ENCODE data around the gene CHST12. TPM values are rescaled to one million over a fixed set of nuclear protein-coding genes. Genes with fewer than 3 reads are reported as not detected.

The CHST12 gene
- total and polyA plus RNA-seq, 2 experiments from 2014 or later: 7.2 to 21.5 TPM

DNA sequence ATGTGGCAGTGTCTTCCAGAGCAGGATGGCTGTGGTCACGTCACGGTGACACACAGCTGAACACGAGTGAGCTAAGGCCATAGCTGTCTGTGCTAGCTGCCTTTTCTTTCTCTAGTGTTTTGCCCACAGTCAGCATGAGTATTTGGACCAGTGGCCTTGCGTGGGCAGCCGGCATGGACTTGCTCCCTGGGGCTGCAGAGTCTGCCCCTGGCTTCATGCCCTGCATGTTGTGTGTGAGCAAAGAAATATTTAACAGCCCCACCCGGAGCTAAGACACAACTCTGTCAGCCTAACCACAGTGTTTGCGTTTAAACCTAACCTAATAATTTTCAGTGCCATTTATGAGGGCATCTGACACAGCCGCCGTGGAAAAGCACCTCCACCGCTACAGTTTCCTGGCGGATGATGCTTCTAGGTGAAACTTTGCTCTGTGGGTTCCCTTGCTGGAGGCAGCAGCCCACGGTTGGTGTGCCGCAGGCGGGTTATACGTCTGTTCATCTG is 14.6 kb downstream of the CHST12 start:
- no peaks in the 10 kb centered on the region for H3K27me3 ChIP-seq
- no peak overlapping the region for H3K4me3 ChIP-seq
- H3K36me3 ChIP-seq (replicated peaks; ENCODE audit: insufficient read depth, low read depth): no peaks in the 10 kb centered on the region
- H3K4me1 ChIP-seq (ENCODE audit: insufficient read depth): peaks cover 5% of the 10 kb centered on the region
- no peak overlapping the region for H3K27ac ChIP-seq
- H3K9me3 ChIP-seq (ENCODE audit: low read depth): no peaks in the 10 kb centered on the region
- TF ChIP-seq CTCF (IDR thresholded peaks at IDR 0.05; ENCODE audit: poor library complexity) (no peak), EZH2 (IDR thresholded peaks at IDR 0.05; ENCODE audit: borderline replicate concordance) (no peak)
- peaks cover 3% of the 10 kb centered on the region for H4K20me1 ChIP-seq (ENCODE audit: insufficient read depth, poor library complexity, severe bottlenecking)
- 89% methylated on average over 15 of the region's 15 CpGs for WGBS (ENCODE audit: low lambda C conversion rate, missing lambda C conversion rate)
- no peak for DNase-seq (ENCODE audit: low spot score)
- H3K79me2 ChIP-seq: peaks cover 61% of the 10 kb centered on the region
- H3K9me2 ChIP-seq (replicated peaks; ENCODE audit: insufficient read depth): no peaks in the 10 kb centered on the region
- H2AFZ ChIP-seq: no peak overlapping the region
- H3K4me2 ChIP-seq: no peak overlapping the region

GRCh38 chr7:2420216-2420933 is 17.0 kb downstream of the CHST12 start:
- Histone ChIP-seq H3K9me2 (replicated peaks; ENCODE audit: insufficient read depth) (no peaks in the 10 kb centered on the region), H3K36me3 (replicated peaks; ENCODE audit: insufficient read depth, low read depth) (no peaks in the 10 kb centered on the region), H3K27ac (no peak overlapping the region), H3K4me1 (ENCODE audit: insufficient read depth) (no peaks in the 10 kb centered on the region), H3K79me2 (peaks cover 40% of the 10 kb centered on the region), H3K27me3 (no peaks in the 10 kb centered on the region), H3K4me3 (no peak overlapping the region), H2AFZ (no peak overlapping the region), H4K20me1 (ENCODE audit: insufficient read depth, poor library complexity, severe bottlenecking) (peaks cover 3% of the 10 kb centered on the region), H3K9me3 (ENCODE audit: low read depth) (no peaks in the 10 kb centered on the region), H3K4me2 (no peak overlapping the region)
- TF ChIP-seq CTCF (IDR thresholded peaks at IDR 0.05; ENCODE audit: poor library complexity): no peak
- TF ChIP-seq EZH2phosphoT487 (IDR thresholded peaks at IDR 0.05; ENCODE audit: low read depth, severe bottlenecking, unreplicated experiment): no peak
- TF ChIP-seq EZH2 (IDR thresholded peaks at IDR 0.05; ENCODE audit: borderline replicate concordance): no peak
- DNase-seq (ENCODE audit: low spot score): no peak
- 98% methylated on average over 7 of the region's 7 CpGs for WGBS (ENCODE audit: low lambda C conversion rate, missing lambda C conversion rate)

- 95% methylated on average over 9 of the region's 9 CpGs for WGBS (ENCODE audit: low lambda C conversion rate, missing lambda C conversion rate)
- Histone ChIP-seq H3K27ac (no peak overlapping the region), H4K20me1 (ENCODE audit: insufficient read depth, poor library complexity, severe bottlenecking) (peaks cover 3% of the 10 kb centered on the region), H3K36me3 (replicated peaks; ENCODE audit: insufficient read depth, low read depth) (no peaks in the 10 kb centered on the region), H3K27me3 (no peaks in the 10 kb centered on the region), H3K4me2 (no peak overlapping the region), H3K79me2 (peaks cover 27% of the 10 kb centered on the region), H3K4me3 (no peak overlapping the region), H3K4me1 (ENCODE audit: insufficient read depth) (no peaks in the 10 kb centered on the region), H3K9me2 (replicated peaks; ENCODE audit: insufficient read depth) (no peaks in the 10 kb centered on the region), H3K9me3 (ENCODE audit: low read depth) (no peaks in the 10 kb centered on the region), H2AFZ (no peak overlapping the region)
- no peak for TF ChIP-seq EZH2 (IDR thresholded peaks at IDR 0.05; ENCODE audit: borderline replicate concordance)
- TF ChIP-seq CTCF (IDR thresholded peaks at IDR 0.05; ENCODE audit: poor library complexity): no peak
- TF ChIP-seq EZH2phosphoT487 (IDR thresholded peaks at IDR 0.05; ENCODE audit: low read depth, severe bottlenecking, unreplicated experiment): no peak
- DNase-seq (ENCODE audit: low spot score): no peak
Observed at GRCh38 chr7:2421943-2422310, 18.5 kb downstream of the CHST12 start.

Data from hepatocyte (in vitro differentiated cells).